NCI-H1105 (cell line): ENCODE measurements around the gene ZCCHC10.
"Not testable (repeated sequence)": the region's sequence is repeated elsewhere in the genome, so short reads cannot be mapped to it uniquely, and the experiment has no call there.

ENCODE experiments used
- DNase-seq: peaks from one replicate; lab custom pipeline; 2025; lab: John Stamatoyannopoulos, UW

Gene ZCCHC10

GRCh38 chr5:133041157-133041784 is 14.9 kb upstream of the ZCCHC10 start:
- DNase-seq: no peak

GRCh38 chr5:133036677-133037076 is 10.3 kb upstream of the ZCCHC10 start:
- DNase-seq: not testable (repeated sequence)

GRCh38 chr5:133035224-133035623 is 8.9 kb upstream of the ZCCHC10 start:
- DNase-seq: no peak

GRCh38 chr5:133034064-133034463 is 7.7 kb upstream of the ZCCHC10 start:
- DNase-seq: no peak

- DNase-seq: no peak
Observed at GRCh38 chr5:133032852-133033742, 6.7 kb upstream of the ZCCHC10 start.

GRCh38 chr5:133030343-133031005 is 4.1 kb upstream of the ZCCHC10 start:
- DNase-seq: no peak

DNA sequence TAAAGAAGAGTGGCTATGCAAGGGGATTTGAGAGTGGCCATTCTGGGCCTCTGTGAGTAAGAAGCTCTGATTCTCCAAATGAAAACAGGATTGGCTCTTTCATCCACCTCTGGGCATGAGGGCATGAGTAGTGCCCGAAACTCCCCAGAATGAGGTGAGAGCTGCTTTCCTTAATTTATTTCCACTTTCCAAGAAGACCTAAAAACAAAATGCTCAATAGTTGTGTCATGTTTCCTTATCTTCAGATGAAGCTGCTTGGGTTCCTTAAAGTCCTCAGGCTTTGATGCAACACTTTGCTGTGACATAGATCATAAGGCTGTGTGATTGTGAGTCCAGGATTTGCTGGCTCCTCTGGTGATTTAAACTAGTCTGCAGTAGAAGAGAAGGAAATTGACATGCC is 3.1 kb upstream of the ZCCHC10 start:
- no peak for DNase-seq

DNA sequence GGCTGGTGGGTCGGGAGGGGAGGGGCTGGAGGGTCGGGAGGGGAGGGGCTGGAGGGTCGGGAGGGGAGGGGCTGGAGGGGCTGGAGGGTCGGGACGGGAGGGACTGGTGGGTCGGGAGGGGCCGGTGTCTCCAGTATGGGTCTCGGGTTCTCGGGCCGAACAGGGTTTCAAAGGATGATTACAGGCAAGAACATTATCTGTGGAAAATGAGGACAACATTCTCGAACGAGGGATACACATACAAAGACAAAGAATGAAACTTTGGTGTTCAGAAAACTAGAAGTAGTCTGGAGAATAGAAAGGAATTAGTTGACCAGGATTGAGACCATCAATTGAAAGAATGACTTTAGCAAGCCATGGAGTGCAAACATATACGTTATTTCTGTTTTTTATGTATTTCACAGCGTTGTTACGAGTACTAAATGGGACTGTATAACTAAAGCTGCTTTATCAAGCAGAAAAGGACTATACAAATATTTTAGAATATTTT is 360 bp upstream of the ZCCHC10 start:
- no peak for DNase-seq

DNA sequence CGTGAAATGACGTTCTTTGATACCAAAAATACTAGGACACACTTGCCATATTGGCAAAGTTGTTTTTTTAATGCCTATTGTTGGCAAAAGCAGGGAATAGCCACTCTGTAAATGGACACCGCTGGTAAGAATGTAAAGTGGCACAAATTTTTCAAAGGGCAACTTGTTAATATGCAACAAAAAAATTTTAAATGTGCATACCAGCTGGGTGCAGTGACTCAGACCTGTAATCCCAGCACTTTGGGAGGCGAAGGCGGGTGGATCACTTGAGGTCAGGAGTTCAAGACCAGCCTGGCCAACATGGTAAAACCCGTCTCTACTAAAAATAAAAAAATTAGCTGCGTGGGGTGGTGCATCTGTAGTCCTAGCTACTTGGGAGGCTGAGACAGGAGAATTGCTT is 6.9 kb downstream of the ZCCHC10 start:
- not testable (repeated sequence) for DNase-seq

DNA sequence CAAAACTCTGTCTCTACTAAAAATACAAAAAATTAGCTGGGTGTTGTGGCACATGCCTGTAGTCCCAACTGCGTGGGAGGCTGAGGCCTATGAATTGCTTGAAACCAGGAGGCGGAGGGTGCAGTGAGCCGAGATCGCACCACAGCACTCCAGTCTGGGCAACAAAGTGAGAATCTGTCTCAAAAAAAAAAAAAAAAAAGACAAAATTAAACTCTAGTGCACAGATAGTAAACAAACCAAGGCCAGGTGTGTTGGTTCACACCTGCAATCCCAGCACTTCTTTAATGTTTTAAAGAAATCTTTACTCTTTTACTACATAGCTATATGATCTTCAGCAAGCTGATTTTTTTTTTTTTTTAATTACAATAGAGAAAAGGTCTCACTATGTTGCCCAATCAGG is 8.4 kb downstream of the ZCCHC10 start:
- no peak for DNase-seq

DNA sequence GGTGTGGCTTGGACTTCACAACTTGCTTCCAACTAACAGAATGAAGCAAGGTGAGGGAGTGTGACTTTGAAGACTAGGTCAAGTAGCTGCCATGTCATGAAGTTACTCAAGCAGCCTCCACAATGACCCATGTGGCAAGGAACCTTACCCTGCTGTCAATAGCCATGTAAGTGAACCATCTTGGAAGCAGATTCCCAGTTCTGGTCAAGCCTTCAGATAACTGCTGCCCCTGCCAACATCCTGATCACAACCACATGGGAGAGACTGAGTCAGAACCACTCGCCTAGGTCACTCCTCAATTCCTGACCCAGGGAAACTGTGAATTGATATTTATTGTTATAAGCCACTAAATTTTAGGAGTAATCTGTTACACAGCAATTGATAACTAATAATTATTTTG is 10.9 kb downstream of the ZCCHC10 start:
- no peak for DNase-seq

- DNase-seq: not testable (repeated sequence)
Observed at GRCh38 chr5:133008455-133008854, 17.9 kb downstream of the ZCCHC10 start.

- DNase-seq: no peak
Observed at GRCh38 chr5:133006653-133007052, 19.7 kb downstream of the ZCCHC10 start.

- DNase-seq: no peak
Observed at GRCh38 chr5:132999246-132999645, 27.1 kb downstream of the ZCCHC10 start.

GRCh38 chr5:132998556-132998955 is 27.8 kb downstream of the ZCCHC10 start:
- no peak for DNase-seq

DNA sequence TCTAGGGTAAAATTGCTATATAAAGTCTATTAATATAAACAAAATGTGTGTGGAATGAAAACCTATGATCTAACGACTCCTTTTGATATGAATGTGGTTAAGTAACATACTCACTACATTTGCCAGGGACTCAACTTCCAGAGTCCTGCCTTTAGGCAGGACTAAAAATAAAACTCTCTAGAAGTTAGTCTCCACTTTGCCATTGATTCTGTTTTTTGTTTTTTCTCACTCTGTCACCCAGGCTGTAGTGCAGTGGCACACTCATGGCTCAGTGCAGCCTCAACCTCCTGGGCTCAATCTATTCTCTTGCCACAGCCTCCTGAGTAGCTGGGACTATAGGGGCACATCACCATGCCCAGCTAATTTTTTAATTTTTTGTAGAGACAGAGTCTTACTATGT is 30.0 kb downstream of the ZCCHC10 start:
- no peak for DNase-seq

- DNase-seq: no peak
Observed at GRCh38 chr5:132987531-132988408, 38.6 kb downstream of the ZCCHC10 start.

- DNase-seq: not testable (repeated sequence)
Observed at GRCh38 chr5:132982971-132983370, 43.4 kb downstream of the ZCCHC10 start.

GRCh38 chr5:132981288-132981687 is 45.1 kb downstream of the ZCCHC10 start:
- DNase-seq: no peak

- no peak for DNase-seq
Observed at GRCh38 chr5:132979976-132980375, 46.4 kb downstream of the ZCCHC10 start.

DNA sequence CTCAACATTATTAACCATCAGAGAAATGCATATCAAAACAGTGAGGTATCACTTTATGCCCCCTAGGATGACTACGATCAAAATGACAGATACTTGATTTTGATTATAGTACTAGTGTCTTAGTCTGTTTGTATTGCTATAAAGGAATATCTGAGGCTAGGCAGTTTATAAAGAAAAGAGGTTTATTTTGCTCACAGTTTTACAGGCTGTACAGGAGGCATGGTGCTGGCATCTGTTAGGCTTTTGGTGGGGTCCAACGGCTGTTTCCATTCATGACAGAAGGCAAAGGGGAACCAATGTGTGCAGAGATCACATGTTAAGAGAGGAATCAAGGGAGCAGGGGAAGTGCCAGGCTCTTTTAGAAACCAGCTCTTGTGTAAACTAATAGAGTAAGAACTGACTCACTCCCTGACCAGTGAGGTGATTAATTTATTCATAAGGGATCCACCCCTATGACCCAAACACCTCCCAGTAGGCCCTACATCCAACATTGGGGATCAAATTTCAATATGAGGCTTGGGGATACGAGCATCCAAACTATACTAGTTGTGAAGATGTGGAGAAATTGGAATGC is 46.9 kb downstream of the ZCCHC10 start:
- no peak for DNase-seq
